Duodenal mucosa (tissue), 2 donors: Measurements from ENCODE around the gene XRCC1.
"Not testable (repeated sequence)": the region's sequence is repeated elsewhere in the genome, so short reads cannot be mapped to it uniquely, and the experiment has no call there.

Experiments
- H3K27ac ChIP-seq: one replicate; pipeline ENCODE4 v1.7.0; 2013; ENCODE audit warnings: low read depth, low read length
- H3K27me3 ChIP-seq, 2 donors: one replicate each; pipeline ENCODE4 v1.7.0; 2013; ENCODE audit warnings: low read length in 2 of 2, control low read depth in 1 of 2; ENCODE audit not compliant: insufficient read depth in 2 of 2, control insufficient read depth in 1 of 2
- H3K36me3 ChIP-seq, 2 donors: one replicate each; pipeline ENCODE4 v1.7.0; 2013; ENCODE audit warnings: low read length in 2 of 2, control low read depth in 1 of 2; ENCODE audit not compliant: insufficient read depth in 2 of 2, control insufficient read depth in 1 of 2
- H3K4me1 ChIP-seq, 2 donors: one replicate each; pipeline ENCODE4 v1.7.0; 2013; ENCODE audit warnings: low read length in 2 of 2, control low read depth in 1 of 2; ENCODE audit not compliant: insufficient read depth in 2 of 2, control insufficient read depth in 1 of 2
- H3K4me3 ChIP-seq, 2 donors: one replicate each; pipeline ENCODE4 v1.7.0; 2013; ENCODE audit warnings: low read length in 2 of 2, low read depth in 1 of 2
- H3K9ac ChIP-seq, 2 donors: one replicate each; pipeline ENCODE4 v1.7.0; 2013; ENCODE audit warnings: low read length in 2 of 2, low read depth in 1 of 2
- H3K9me3 ChIP-seq, 2 donors: one replicate each; pipeline ENCODE4 v1.7.0; 2013; ENCODE audit warnings: low read length in 2 of 2, control low read depth in 1 of 2; ENCODE audit not compliant: control insufficient read depth in 1 of 2

Gene XRCC1

GRCh38 chr19:43533546-43534304 lies 41.6 kb downstream of the XRCC1 start:
- H3K9me3 ChIP-seq, result peaks cover 0 to under 1% of the 10 kb centered on the region in 2 donors
- peak overlapping the region; percentile 86 to 90 for H3K4me3 ChIP-seq
- H3K27me3 ChIP-seq, result no peaks in the 10 kb centered on the region
- H3K36me3 ChIP-seq, result peaks cover 5 to 9% of the 10 kb centered on the region in 2 donors
- peak overlapping the region; percentile 70 to 82 for H3K9ac ChIP-seq
- peaks cover 8 to 15% of the 10 kb centered on the region in 2 donors for H3K4me1 ChIP-seq
- H3K27ac ChIP-seq, result peak overlapping the region; percentile 89

GRCh38 chr19:43532962-43533545 lies 42.3 kb downstream of the XRCC1 start, which contains the start of gene ZNF575:
Gene ZNF575, plus strand, starts transcription at chr19:43533188. Its CDS starts 1,235 bp downstream, at chr19:43534423.
- Histone ChIP-seq H3K9ac (peak within 1 kb of the TSS; percentile 70 to 82), H3K27me3 (no peaks in the 10 kb centered on the region), H3K36me3 (peaks cover 0 to 3% of the 10 kb centered on the region in 2 donors), H3K27ac (peak within 1 kb of the TSS; percentile 89), H3K9me3 (no peaks in the 10 kb centered on the region), H3K4me3 (peak within 1 kb of the TSS; percentile 86 to 90), H3K4me1 (peaks cover 8 to 15% of the 10 kb centered on the region in 2 donors)

GRCh38 chr19:43532571-43532961 lies 42.8 kb downstream of the XRCC1 start:
- Histone ChIP-seq H3K9ac (peak overlapping the region; percentile 70 to 82), H3K4me3 (peak overlapping the region; percentile 86 to 90), H3K4me1 (peaks cover 8 to 15% of the 10 kb centered on the region in 2 donors), H3K9me3 (no peaks in the 10 kb centered on the region), H3K27ac (peak overlapping the region; percentile 89), H3K27me3 (no peaks in the 10 kb centered on the region), H3K36me3 (no peaks in the 10 kb centered on the region)

DNA sequence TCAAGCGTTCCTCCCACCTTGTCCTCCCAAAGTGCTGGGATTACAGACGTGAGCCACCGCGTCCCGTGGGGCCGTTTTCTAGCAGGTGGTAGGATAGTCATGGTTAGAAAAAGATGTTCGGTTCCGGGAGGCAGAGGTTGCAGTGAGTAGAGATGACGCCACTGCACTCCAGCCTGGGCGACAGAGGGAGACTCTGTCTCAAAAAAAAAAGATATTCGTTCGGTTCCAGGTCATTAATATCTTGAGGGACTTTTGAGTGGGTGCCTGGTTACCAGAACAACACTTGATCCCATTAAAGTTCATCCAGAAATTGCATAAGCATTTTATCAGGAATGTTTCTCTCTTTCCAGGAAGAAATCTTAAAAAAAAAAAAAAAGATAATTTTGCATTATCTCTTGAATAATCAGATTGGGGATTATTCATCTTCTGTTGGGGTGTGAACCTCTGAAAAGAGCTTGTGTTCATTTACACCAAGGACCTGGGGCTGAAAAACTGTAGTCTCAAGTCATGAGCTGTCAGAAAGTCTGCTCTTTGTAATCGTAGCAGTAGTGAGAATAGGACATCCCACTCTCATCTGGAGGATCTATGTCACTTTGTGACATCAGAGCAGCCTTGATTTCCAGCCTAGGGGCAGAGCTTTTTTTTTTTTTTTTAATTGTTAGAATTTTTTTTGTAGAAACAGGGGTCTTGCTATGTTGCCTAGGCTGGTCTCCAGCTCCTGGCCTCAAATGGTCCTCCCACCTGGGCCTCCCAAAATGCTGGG lies 47.3 kb downstream of the XRCC1 start:
- no peak overlapping the region for H3K9ac ChIP-seq

DNA sequence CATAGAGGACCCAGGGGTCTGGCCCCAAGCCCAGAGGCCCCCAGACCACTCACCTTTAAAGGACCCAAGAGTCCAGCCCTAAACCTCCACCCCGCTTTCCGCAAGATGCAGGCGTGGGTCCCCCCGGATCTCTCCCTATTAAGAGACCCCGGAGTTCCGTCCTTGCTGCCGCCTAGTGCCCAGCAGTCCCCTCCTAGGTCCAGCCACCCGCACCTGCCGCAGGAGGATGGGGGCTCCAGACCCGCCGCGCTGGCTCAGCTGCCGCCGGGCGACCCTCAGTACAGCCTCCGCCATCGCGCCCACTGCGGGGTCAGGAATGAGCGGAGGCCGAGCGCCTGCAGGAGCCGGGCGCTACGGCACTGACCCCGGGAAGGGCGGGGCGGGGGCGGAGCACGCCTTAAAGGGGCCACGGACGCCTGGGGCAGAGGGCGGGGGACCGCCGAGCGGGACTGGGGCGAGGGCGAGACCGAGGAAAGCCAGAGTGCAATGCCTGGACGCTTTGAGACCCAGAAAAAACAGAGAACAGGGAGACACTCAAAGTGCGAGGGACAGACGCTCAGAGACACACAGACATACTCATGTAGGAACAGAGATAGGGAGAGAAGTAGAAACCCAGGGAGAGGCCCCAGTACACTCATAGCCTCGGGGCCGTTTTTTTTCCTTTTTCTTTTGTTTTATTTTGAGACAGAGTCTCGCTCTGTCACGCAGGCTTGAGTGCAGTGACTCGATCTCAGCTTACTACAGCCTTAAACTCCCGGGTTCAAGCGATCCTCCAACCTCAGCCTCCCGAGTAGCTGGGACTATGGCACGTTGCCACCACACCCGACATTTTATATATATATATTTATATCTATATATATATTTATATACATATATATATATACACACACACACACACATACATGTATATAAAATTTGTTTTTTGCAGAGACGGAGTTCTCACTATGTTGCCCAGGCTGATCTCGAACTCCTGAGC lies 48.2 kb downstream of the XRCC1 start, which contains the start of gene ETHE1:
ETHE1 (minus strand) TSS at position 318 of the 976 bp plus-strand sequence; CDS start at position 294, 24 bp downstream.
- Histone ChIP-seq H3K9me3 (no peaks in the 10 kb centered on the region), H3K4me1 (peaks cover 14 to 22% of the 10 kb centered on the region in 2 donors), H3K36me3 (peaks cover 0 to 6% of the 10 kb centered on the region in 2 donors), H3K27me3 (no peaks in the 10 kb centered on the region), H3K27ac (peak within 1 kb of the TSS; percentile 73), H3K4me3 (peak within 1 kb of the TSS; percentile 91 to 97), H3K9ac (peak within 1 kb of the TSS; percentile 58 to 89)

More for the DNA sequence above, 47.3 kb downstream of the XRCC1 start:
- Histone ChIP-seq H3K4me1 (peaks cover 21 to 28% of the 10 kb centered on the region in 2 donors), H3K27me3 (no peaks in the 10 kb centered on the region), H3K27ac (peak overlapping the region; percentile 10), H3K36me3 (peaks cover 0 to 1% of the 10 kb centered on the region in 2 donors), H3K9me3 (no peaks in the 10 kb centered on the region), H3K4me3 (peak overlapping the region; percentile 8 to 91)

GRCh38 chr19:43525836-43526771 lies 49.2 kb downstream of the XRCC1 start:
- Histone ChIP-seq H3K36me3 (peaks cover 0 to 8% of the 10 kb centered on the region in 2 donors), H3K4me1 (peaks cover 13 to 21% of the 10 kb centered on the region in 2 donors), H3K4me3 (peak overlapping the region; percentile 91 to 97), H3K27ac (peak overlapping the region; percentile 73), H3K9ac (peak overlapping the region; percentile 58 to 89), H3K27me3 (no peaks in the 10 kb centered on the region), H3K9me3 (no peaks in the 10 kb centered on the region)

DNA sequence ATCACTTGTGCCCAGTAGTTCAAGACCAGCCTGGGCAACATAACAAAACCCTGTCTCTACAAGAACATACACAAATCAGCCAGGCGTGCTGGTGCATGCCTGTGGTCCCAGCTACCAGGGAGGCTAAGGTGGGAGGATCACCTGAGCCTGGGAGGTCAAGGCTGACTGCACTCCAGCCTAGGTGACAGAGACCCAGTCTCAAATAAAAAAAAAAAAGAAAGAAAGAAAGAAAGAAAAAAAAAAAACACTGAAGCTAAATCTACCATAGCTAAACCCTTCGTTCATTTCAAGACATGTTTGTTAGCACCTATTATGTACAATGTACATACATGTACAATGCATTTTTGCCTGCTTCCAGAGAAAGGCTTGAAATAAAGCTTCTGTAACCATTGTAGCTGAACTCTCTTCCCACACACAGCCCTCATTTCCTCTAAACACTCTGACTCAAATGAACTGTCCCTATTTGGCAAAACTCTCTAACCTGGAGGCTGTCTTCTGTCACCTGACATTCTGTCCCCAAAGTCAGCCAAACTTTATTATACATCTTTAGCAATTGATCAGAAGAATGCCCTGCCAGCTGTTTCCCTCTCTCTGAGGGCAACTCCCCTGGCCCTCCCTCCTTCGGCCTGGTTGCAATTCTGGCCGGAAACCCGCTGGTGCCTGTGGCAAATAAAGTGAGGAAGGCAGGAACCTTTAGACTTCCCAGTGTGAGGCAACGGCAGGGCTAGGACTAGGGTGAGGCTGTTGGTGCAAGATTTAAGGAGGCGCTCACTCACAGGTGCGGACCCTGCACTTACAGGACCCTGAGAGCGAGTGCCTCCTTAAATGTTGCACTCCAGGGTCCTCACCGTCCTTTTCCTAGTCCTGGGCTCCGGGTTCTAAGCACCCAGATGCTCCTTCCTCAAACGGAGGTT lies 50.1 kb downstream of the XRCC1 start:
- peak overlapping the region; percentile 91 to 97 for H3K4me3 ChIP-seq
- peak overlapping the region; percentile 58 to 89 for H3K9ac ChIP-seq
- H3K27me3 ChIP-seq, result no peaks in the 10 kb centered on the region
- H3K9me3 ChIP-seq, result no peaks in the 10 kb centered on the region
- H3K4me1 ChIP-seq, result peaks cover 13 to 21% of the 10 kb centered on the region in 2 donors
- H3K27ac ChIP-seq, result peak overlapping the region; percentile 73
- H3K36me3 ChIP-seq, result peaks cover 0 to 13% of the 10 kb centered on the region in 2 donors

DNA sequence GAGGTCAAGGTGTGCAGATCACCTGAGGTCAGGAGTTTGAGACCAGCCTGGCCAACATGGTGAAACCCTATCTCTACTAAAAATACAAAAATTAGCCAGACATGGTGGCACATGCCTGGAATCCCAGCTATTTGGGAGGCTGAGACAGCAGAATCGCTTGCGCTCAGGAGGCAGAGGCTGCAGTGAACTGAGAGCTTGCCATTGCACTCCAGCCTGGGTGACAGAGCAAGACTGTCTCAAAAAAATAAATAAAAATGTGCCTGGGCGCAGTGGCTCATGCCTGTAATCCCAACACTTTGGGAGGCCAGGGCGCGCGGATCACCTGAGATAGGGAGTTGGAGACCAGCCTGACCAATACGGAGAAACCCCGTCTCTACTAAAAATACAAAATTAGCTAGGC lies 51.6 kb downstream of the XRCC1 start:
- H3K27ac ChIP-seq, H3K27me3 ChIP-seq, H3K4me3 ChIP-seq, H3K9ac ChIP-seq, H3K9me3 ChIP-seq: not testable (repeated sequence)
- Histone ChIP-seq H3K36me3 (peaks cover 0 to 13% of the 10 kb centered on the region in 2 donors), H3K4me1 (peaks cover 13 to 21% of the 10 kb centered on the region in 2 donors)
